ENCODE measurements around the gene PTPRG. TPM values are rescaled to one million over a fixed set of nuclear protein-coding genes. Genes with fewer than 3 reads are reported as not detected.

PTPRG gene
- total RNA-seq, 1 experiment from 2014 or later, result 0.73 TPM

DNA sequence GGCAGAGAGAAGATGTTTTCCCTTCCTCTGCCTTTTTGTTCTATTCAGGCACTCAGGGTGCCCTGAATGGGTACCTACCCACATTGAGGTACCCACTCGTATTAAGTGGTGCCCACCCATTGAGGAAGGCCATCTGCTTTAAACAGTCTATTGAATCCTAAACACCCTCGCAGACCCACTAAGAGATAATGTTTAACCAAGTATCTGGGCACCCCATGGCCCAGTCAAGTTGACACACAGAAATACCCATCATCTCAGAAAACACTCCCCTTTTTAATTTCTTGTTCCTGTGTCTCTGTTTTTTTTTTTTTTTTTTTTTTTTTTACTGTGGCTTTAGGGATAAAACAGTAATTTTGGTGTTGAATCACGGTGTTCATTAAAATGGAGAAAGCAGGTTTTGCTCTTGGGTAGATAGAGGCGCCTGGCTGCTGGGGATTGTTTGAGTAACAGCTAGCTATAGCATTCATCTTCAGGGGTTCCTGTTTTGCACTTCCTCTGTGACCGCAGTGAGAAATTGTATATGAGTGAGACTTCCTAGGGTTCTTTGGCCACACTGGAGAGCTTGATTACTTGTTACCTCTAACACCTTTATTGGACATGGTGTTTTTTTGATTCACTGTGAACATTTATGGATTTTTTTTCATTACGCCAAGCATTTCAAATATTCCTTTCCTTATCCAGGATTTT, 259.1 kb downstream of the PTPRG start:
- ChIA-PET CTCF (no interaction called here), POLR2A (ENCODE audit: unreplicated experiment) (no interaction called here)
- no peak for DNase-seq
- TF ChIP-seq EZH2 (IDR thresholded peaks at IDR 0.05; ENCODE audit: low read length, unreplicated experiment) (no peak), EZH2phosphoT487 (IDR thresholded peaks at IDR 0.05; ENCODE audit: borderline replicate concordance, low read length) (no peak)
- TF ChIP-seq, protein P1, sequence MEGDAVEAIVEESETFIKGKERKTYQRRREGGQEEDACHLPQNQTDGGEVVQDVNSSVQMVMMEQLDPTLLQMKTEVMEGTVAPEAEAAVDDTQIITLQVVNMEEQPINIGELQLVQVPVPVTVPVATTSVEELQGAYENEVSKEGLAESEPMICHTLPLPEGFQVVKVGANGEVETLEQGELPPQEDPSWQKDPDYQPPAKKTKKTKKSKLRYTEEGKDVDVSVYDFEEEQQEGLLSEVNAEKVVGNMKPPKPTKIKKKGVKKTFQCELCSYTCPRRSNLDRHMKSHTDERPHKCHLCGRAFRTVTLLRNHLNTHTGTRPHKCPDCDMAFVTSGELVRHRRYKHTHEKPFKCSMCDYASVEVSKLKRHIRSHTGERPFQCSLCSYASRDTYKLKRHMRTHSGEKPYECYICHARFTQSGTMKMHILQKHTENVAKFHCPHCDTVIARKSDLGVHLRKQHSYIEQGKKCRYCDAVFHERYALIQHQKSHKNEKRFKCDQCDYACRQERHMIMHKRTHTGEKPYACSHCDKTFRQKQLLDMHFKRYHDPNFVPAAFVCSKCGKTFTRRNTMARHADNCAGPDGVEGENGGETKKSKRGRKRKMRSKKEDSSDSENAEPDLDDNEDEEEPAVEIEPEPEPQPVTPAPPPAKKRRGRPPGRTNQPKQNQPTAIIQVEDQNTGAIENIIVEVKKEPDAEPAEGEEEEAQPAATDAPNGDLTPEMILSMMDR (conservative IDR thresholded peaks at IDR 0.05; ENCODE audit: low read depth, low read length), result no peak
- H3K79me2 ChIP-seq (ENCODE audit: low read length), result no peaks in the 10 kb centered on the region
- intact Hi-C loops (cut with micrococcal nuclease), result no loop called here
- BruUV-seq (replicated peaks), result no TSS peak
- H3K9me2 ChIP-seq (replicated peaks; ENCODE audit: low read length), result no peaks in the 10 kb centered on the region
- no peaks in the 10 kb centered on the region for H4K20me1 ChIP-seq (ENCODE audit: low read length)
- no peak for ATAC-seq
- H3K9ac ChIP-seq (ENCODE audit: low read length), result no peak overlapping the region
- no peaks in the 10 kb centered on the region for H3K27me3 ChIP-seq (ENCODE audit: low read length)
- no peaks in the 10 kb centered on the region for H3K36me3 ChIP-seq (ENCODE audit: low read depth, low read length)
- H3F3A ChIP-seq (ENCODE audit: low read length, unreplicated experiment), result no peaks in the 10 kb centered on the region
- no peak overlapping the region for H3K4me2 ChIP-seq (ENCODE audit: low read length)
- no peaks in the 10 kb centered on the region for H3K4me1 ChIP-seq (ENCODE audit: insufficient read depth, low read length)
- H3K4me3 ChIP-seq (ENCODE audit: low read length), result no peak overlapping the region
- H3K9me3 ChIP-seq (ENCODE audit: low read length), result peaks cover 12% of the 10 kb centered on the region; the same call in 1 of the 2 replicates
- H3K27ac ChIP-seq (ENCODE audit: low read length), result no peak overlapping the region
- H2AFZ ChIP-seq (ENCODE audit: low read length), result no peak overlapping the region

DNA sequence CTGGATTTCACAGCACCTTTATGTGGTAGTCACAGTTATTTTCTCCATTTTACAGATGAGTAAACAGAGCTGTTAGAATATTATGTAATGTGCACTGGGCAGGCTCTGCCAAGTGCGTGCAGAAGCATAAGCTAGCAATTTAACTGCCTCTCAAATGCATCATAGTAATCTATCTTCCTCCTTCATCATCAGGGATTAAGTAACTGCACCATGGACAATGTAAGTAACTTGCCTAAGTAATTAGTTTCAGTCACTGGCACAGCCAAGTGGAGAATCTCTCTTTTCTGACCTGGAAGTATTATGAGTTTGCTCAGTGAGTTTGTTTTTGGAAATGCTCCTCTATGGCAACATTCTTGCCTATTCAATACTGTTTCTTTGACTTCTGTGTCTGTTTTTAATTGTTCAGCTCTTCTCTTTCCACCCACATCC, 260.5 kb downstream of the PTPRG start:
- intact Hi-C loops (cut with micrococcal nuclease), result no loop called here
- Histone ChIP-seq H3K9ac (ENCODE audit: low read length) (no peak overlapping the region), H3K27me3 (ENCODE audit: low read length) (no peaks in the 10 kb centered on the region), H3K27ac (ENCODE audit: low read length) (no peak overlapping the region), H2AFZ (ENCODE audit: low read length) (no peak overlapping the region), H3K9me3 (ENCODE audit: low read length) (peaks cover 12% of the 10 kb centered on the region; the same call in 1 of the 2 replicates), H3K4me3 (ENCODE audit: low read length) (no peak overlapping the region), H3K36me3 (ENCODE audit: low read depth, low read length) (no peaks in the 10 kb centered on the region), H4K20me1 (ENCODE audit: low read length) (no peaks in the 10 kb centered on the region), H3K9me2 (replicated peaks; ENCODE audit: low read length) (no peaks in the 10 kb centered on the region), H3F3A (ENCODE audit: low read length, unreplicated experiment) (no peaks in the 10 kb centered on the region), H3K79me2 (ENCODE audit: low read length) (no peaks in the 10 kb centered on the region), H3K4me1 (ENCODE audit: insufficient read depth, low read length) (no peaks in the 10 kb centered on the region), H3K4me2 (ENCODE audit: low read length) (no peak overlapping the region)
- TF ChIP-seq EZH2 (IDR thresholded peaks at IDR 0.05; ENCODE audit: low read length, unreplicated experiment) (no peak), EZH2phosphoT487 (IDR thresholded peaks at IDR 0.05; ENCODE audit: borderline replicate concordance, low read length) (no peak)
- TF ChIP-seq, protein P1 (conservative IDR thresholded peaks at IDR 0.05; ENCODE audit: low read depth, low read length), result no peak
- CTCF ChIA-PET, result no interaction called here
- POLR2A ChIA-PET (ENCODE audit: unreplicated experiment), result no interaction called here
- DNase-seq (no peak), ATAC-seq (no peak)
- no TSS peak for BruUV-seq (replicated peaks)

DNA sequence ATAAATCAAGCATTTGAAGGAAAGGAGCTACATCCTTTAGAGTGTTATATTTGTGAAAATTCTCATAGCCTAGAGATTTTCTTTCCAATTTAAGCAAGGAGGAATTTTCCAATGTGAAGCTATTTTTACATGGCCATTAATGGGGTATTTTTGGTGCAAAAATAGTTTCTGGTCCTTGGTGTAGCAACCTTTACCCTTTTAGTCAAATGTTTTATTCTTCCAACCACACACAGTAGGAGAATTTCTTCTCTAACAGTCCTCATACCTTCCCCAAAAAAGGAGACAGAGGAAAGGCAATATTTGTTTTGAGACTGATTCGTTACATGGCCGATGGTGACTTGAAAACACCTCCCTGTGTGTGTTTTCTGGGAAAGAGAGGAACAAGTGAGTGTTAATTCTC, 261.2 kb downstream of the PTPRG start:
- Histone ChIP-seq H3K36me3 (ENCODE audit: low read depth, low read length) (no peaks in the 10 kb centered on the region), H3K4me3 (ENCODE audit: low read length) (no peak overlapping the region), H3K9me3 (ENCODE audit: low read length) (peaks cover 12% of the 10 kb centered on the region; the same call in 1 of the 2 replicates), H2AFZ (ENCODE audit: low read length) (no peak overlapping the region), H4K20me1 (ENCODE audit: low read length) (no peaks in the 10 kb centered on the region), H3K79me2 (ENCODE audit: low read length) (no peaks in the 10 kb centered on the region), H3K9me2 (replicated peaks; ENCODE audit: low read length) (no peaks in the 10 kb centered on the region), H3K27me3 (ENCODE audit: low read length) (no peaks in the 10 kb centered on the region), H3K9ac (ENCODE audit: low read length) (no peak overlapping the region), H3K4me2 (ENCODE audit: low read length) (no peak overlapping the region), H3K4me1 (ENCODE audit: insufficient read depth, low read length) (no peaks in the 10 kb centered on the region), H3F3A (ENCODE audit: low read length, unreplicated experiment) (no peaks in the 10 kb centered on the region), H3K27ac (ENCODE audit: low read length) (no peak overlapping the region)
- DNase-seq, result no peak
- no TSS peak for BruUV-seq (replicated peaks)
- no peak for ATAC-seq
- TF ChIP-seq, protein P1 (conservative IDR thresholded peaks at IDR 0.05; ENCODE audit: low read depth, low read length), result no peak
- no peak for TF ChIP-seq EZH2phosphoT487 (IDR thresholded peaks at IDR 0.05; ENCODE audit: borderline replicate concordance, low read length)
- TF ChIP-seq EZH2 (IDR thresholded peaks at IDR 0.05; ENCODE audit: low read length, unreplicated experiment), result no peak
- ChIA-PET POLR2A (ENCODE audit: unreplicated experiment) (no interaction called here), CTCF (no interaction called here)
- intact Hi-C loops (cut with micrococcal nuclease), result no loop called here

Measured in PC-3 (cell line).